Fibroblast of lung (primary cell): ENCODE measurements around the gene SUGCT. TPM values are rescaled to one million over a fixed set of nuclear protein-coding genes. Genes with fewer than 3 reads are reported as not detected.

Source experiments
- DNase-seq, 2 donors: peaks; one replicate each; pipeline versions ENCODE4 v3.0.0 to v3.0.0-alpha.2; 2010; ENCODE audit warnings: low read depth in 2 of 2
- H2AFZ ChIP-seq: 2 replicates; pipeline ENCODE4 v1.5.1; 2012; ENCODE audit warnings: low read length, control low read depth, inconsistent platforms
- H3K27ac ChIP-seq: 2 replicates; pipeline ENCODE4 v1.5.1; 2011; ENCODE audit warnings: low read length, control low read depth; ENCODE audit not compliant: insufficient read depth
- H3K27me3 ChIP-seq: 2 replicates; pipeline ENCODE4 v1.5.1; 2011; ENCODE audit warnings: mild to moderate bottlenecking, low read length; ENCODE audit not compliant: control insufficient read depth, insufficient read depth
- H3K36me3 ChIP-seq: 2 replicates; pipeline ENCODE4 v1.5.1; 2011; ENCODE audit warnings: low read length; ENCODE audit not compliant: control insufficient read depth, insufficient read depth
- H3K4me1 ChIP-seq: 2 replicates; pipeline ENCODE4 v1.5.1; 2011; ENCODE audit warnings: low read length; ENCODE audit not compliant: control insufficient read depth, insufficient read depth; ENCODE audit errors: extremely low read depth
- H3K4me2 ChIP-seq: 2 replicates; pipeline ENCODE4 v1.5.1; 2011; ENCODE audit warnings: low read length, control low read depth; ENCODE audit not compliant: insufficient read depth; ENCODE audit errors: extremely low read depth
- H3K4me3 ChIP-seq, 4 experiments: fragments of 200-600 bp in 1 of 4; sonication (generic) in 1 of 4; replicated peaks in 1 of 4; 2 replicates each; pipeline ENCODE4 v1.5.1; 2011 to 2016; ENCODE audit warnings: low read length in 4 of 4, low read depth in 3 of 4, mild to moderate bottlenecking in 3 of 4, control low read depth in 2 of 4, inconsistent platforms in 1 of 4, mixed read lengths in 1 of 4; ENCODE audit not compliant: insufficient read depth in 1 of 4; ENCODE audit errors: control extremely low read depth in 1 of 4
- H3K79me2 ChIP-seq: 2 replicates; pipeline ENCODE4 v1.5.1; 2012; ENCODE audit warnings: mild to moderate bottlenecking, low read length, inconsistent platforms; ENCODE audit not compliant: control insufficient read depth, insufficient read depth
- H3K9ac ChIP-seq: 2 replicates; pipeline ENCODE4 v1.5.1; 2011; ENCODE audit warnings: mild to moderate bottlenecking, low read length, control low read depth; ENCODE audit not compliant: insufficient read depth
- H3K9me3 ChIP-seq: 2 replicates; pipeline ENCODE4 v1.5.1; 2012; ENCODE audit warnings: low read depth, low read length; ENCODE audit not compliant: control insufficient read depth, insufficient read depth
- H4K20me1 ChIP-seq: 2 replicates; pipeline ENCODE4 v1.5.1; 2011; ENCODE audit warnings: low read length; ENCODE audit not compliant: control insufficient read depth, insufficient read depth; ENCODE audit errors: extremely low read depth
- EZH2 ChIP-seq: IDR thresholded peaks from 2 replicates; pipeline ENCODE4 v1.5.1; 2012; ENCODE audit warnings: low read length, control low read depth, mild to moderate bottlenecking; ENCODE audit errors: missing control alignments
- polyA plus RNA-seq, 2 donors: library from polyadenylated mRNA; depleted of rRNA in 1 of 2; stranded (reverse) in 1 of 2; unstranded in 1 of 2; fragments of >200 nt; gene quantifications; 2 replicates each; pipeline ENCODE4 v1.2.1, GENCODE V29; 2011 to 2012; ENCODE audit warnings: missing spikeins in 1 of 2
- total RNA-seq: library from RNA; depleted of rRNA; stranded (reverse); fragments of >200 nt; gene quantifications from 2 replicates; pipeline ENCODE4 v1.2.1, GENCODE V29; 2014
- TF ChIP-seq, protein P1 (sequence below), 2 donors: IDR thresholded peaks in 1 of 2; conservative IDR thresholded peaks in 1 of 2; 1 replicate in 1 of 2; 2 replicates in 1 of 2; pipeline ENCODE4 v1.5.1; 2011 to 2012; ENCODE audit warnings: low read length in 2 of 2, control low read depth in 1 of 2, inconsistent platforms in 1 of 2, low read depth in 1 of 2, mild to moderate bottlenecking in 1 of 2

Gene SUGCT
- total and polyA plus RNA-seq, 2 donors (not counting 1 experiment from before 2014, with no cell fraction given) = 8.4 to 16.5 TPM

DNA sequence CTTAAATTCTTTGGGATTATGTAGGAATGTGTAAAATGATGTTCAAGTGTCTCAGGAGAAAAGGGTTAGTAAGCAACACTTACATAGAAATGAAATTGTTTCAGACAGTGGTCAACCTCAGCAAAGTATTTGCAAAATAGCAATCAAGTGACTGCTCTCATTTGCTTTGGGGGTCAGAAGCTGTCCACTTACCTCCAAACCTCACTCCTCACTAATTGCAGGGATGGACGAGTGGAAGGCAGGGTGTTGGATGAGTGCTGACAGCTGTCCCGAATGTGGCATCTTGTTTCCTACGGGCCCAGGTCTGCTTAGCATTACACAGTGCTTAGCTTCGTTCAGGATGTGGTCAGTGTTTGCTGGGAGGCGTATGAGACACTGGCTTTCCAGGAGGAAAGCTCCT, 437.0 kb downstream of the SUGCT start:
- no peaks in the 10 kb centered on the region for H3K27me3 ChIP-seq
- TF ChIP-seq, protein P1, sequence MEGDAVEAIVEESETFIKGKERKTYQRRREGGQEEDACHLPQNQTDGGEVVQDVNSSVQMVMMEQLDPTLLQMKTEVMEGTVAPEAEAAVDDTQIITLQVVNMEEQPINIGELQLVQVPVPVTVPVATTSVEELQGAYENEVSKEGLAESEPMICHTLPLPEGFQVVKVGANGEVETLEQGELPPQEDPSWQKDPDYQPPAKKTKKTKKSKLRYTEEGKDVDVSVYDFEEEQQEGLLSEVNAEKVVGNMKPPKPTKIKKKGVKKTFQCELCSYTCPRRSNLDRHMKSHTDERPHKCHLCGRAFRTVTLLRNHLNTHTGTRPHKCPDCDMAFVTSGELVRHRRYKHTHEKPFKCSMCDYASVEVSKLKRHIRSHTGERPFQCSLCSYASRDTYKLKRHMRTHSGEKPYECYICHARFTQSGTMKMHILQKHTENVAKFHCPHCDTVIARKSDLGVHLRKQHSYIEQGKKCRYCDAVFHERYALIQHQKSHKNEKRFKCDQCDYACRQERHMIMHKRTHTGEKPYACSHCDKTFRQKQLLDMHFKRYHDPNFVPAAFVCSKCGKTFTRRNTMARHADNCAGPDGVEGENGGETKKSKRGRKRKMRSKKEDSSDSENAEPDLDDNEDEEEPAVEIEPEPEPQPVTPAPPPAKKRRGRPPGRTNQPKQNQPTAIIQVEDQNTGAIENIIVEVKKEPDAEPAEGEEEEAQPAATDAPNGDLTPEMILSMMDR (conservative IDR thresholded peaks at IDR 0.05 in 1 of 2, IDR thresholded peaks at IDR 0.05 in 1 of 2; ENCODE audit: low read depth in 1 of 2, low read length in 2 of 2) = no peak
- TF ChIP-seq EZH2 = no peak
- no peaks in the 10 kb centered on the region for H3K79me2 ChIP-seq
- H3K9me3 ChIP-seq = no peaks in the 10 kb centered on the region
- H3K27ac ChIP-seq = no peak overlapping the region
- no peak overlapping the region for H3K9ac ChIP-seq
- H3K4me3 ChIP-seq = no peak overlapping the region
- H3K4me1 ChIP-seq = peaks cover 6% of the 10 kb centered on the region
- no peak overlapping the region for H2AFZ ChIP-seq
- H3K4me2 ChIP-seq = no peak overlapping the region
- DNase-seq = peak; percentile 47 to 93
- no peaks in the 10 kb centered on the region for H3K36me3 ChIP-seq
- H4K20me1 ChIP-seq = no peaks in the 10 kb centered on the region

DNA sequence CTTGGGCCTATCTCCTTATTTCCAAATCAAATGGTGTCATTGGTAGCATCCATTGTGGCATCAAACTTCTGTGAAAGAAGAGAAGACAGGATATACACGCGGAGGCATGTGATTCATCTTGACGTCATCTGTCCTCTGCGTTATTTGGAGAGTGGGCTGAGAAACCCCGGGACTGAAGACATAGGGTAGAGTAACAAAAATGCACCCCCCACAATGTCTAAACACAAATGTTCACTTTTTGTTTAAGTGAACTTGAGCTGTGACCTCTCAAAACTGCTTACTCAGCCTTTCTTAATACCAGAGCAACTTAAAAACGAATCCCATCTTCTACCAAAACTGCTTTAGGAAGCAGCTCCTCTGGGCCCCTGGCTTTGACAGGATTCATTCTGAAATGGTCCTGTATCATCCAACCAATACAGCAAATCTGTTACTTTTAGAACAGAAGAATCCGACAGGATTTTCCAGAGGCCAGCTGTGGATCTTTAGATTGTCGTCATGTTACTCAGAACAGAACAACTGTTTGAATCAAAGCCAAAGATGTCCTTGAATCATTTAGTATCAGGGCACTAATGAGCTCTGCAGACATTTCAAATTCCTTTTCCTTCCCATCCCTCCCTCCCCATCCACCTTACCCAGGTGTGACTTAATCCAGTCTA, 438.1 kb downstream of the SUGCT start:
- Histone ChIP-seq H3K4me3 (no peak overlapping the region), H2AFZ (no peak overlapping the region), H3K9ac (no peak overlapping the region), H3K9me3 (no peaks in the 10 kb centered on the region), H4K20me1 (no peaks in the 10 kb centered on the region), H3K79me2 (no peaks in the 10 kb centered on the region), H3K36me3 (no peaks in the 10 kb centered on the region), H3K4me1 (peaks cover 6% of the 10 kb centered on the region), H3K4me2 (no peak overlapping the region), H3K27me3 (no peaks in the 10 kb centered on the region), H3K27ac (no peak overlapping the region)
- TF ChIP-seq, protein P1 (conservative IDR thresholded peaks at IDR 0.05 in 1 of 2, IDR thresholded peaks at IDR 0.05 in 1 of 2; ENCODE audit: low read depth in 1 of 2, low read length in 2 of 2) = no peak
- peak; percentile 77 to 90 for DNase-seq

DNA sequence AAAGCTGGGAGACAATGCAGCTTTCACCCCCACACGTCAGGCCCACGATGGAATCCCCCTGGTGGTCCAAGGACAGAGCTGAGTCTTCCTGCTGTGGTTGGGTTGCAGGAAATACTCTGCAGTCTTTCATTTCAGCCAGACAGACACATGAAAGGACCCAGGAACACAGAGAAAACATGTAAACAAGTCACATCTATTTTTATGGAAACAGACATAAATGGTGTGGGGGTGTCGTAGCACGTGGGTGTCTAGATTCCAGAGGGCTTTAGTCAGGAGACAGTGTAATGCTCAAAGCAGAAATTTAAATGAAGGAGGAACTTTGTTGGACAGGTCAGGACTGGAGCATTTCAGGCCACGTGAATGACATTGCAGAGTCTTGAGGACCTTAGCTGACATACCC, 444.6 kb downstream of the SUGCT start:
- no peak overlapping the region for H2AFZ ChIP-seq
- H3K36me3 ChIP-seq = no peaks in the 10 kb centered on the region
- DNase-seq = peak in 1 of 2 donors; percentile 71
- no peaks in the 10 kb centered on the region for H4K20me1 ChIP-seq
- no peak overlapping the region for H3K9ac ChIP-seq
- H3K79me2 ChIP-seq = no peaks in the 10 kb centered on the region
- TF ChIP-seq EZH2 = no peak
- TF ChIP-seq, protein P1 (conservative IDR thresholded peaks at IDR 0.05 in 1 of 2, IDR thresholded peaks at IDR 0.05 in 1 of 2; ENCODE audit: low read depth in 1 of 2, low read length in 2 of 2) = no peak
- H3K9me3 ChIP-seq = no peaks in the 10 kb centered on the region
- H3K4me1 ChIP-seq = no peaks in the 10 kb centered on the region
- H3K4me3 ChIP-seq = no peak overlapping the region
- H3K27me3 ChIP-seq = no peaks in the 10 kb centered on the region
- H3K4me2 ChIP-seq = no peak overlapping the region
- no peak overlapping the region for H3K27ac ChIP-seq
